Nasal cavity respiratory epithelium epithelial cell of viscerocranial mucosa (primary cell): ENCODE results near the gene PRELP. TPM values are rescaled to one million over a fixed set of nuclear protein-coding genes. Genes with fewer than 3 reads are reported as not detected.

Experiments
- total RNA-seq: library from RNA; depleted of rRNA; stranded (reverse); fragments of >200 nt; gene quantifications from 2 replicates; pipeline ENCODE4 v1.2.3, GENCODE V29; 2014

The PRELP gene
- total RNA-seq, result not detected in 2 replicates

DNA sequence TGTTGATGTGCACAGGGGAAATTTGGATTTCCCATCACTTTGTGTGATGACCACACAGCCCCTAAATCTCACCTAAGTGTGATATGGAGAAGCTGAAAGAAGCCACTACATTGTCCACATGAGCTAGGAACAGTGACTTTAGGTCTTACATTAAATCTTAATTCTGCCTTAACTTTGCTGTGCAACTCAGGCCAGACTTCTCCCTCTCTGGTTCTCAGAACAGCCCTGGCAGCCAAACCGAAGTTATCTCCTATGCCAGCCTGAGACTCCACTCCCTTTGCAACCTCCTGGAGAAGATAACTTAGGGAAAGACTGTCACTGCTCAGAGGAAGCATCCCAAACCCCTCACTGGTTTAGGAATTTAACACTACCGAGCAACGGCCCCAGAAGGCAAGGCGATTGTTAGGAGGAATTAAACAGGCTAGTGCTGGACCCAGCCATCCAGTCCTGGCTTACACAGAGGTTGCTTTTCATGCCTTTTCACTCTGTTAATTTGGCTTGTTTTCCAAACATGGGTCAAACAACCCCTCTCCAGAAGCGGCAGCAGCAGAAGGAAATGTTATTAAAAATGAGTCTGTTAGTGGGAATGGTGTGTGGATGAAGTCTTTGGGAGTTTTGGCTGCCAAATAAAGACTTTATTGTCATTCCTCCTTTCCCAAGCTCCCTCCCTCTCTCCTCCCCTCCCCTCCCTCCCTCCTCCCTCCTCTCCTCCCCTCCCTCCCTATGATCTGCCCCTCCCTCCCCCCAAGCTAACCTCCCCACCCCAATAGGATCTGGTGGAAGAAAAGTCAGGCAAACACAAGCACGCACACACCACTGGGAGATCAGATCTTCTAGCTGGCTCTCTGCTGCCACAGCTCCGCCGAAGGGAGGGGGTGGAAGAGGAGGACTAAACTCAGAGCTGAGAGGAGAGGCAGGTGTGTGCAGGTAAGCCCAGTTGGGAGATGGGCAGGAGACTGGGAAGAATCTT lies at the start of gene PRELP:
PRELP (plus strand) TSS at position 795 of the 970 bp plus-strand sequence. CDS start 7,379 bp downstream, outside the sequence.

DNA sequence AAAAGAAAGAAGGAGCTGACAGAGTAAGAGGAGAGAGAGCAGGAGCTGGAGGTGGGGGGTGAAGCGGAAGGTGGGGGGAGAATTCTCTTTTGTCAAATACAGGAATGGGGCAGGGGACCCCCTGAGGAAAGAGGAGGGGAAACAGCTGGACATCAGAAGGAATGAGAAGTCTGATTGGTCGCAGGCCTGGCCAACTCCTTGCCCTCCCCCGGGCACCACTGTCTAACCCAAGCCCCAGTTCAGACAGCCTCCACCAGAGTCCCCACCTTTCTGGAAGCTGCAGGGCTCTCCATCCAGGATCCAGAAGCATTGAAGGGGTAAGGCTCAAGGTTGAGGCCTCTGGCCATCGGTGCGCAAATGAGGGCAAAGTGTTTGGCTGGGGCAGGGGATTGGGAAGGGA lies 18.3 kb downstream of the PRELP start, which contains the start of gene OPTC:
OPTC (plus strand) TSS at position 253 of the 400 bp plus-strand sequence. CDS start 1,853 bp downstream, outside the sequence.

Other genes with a start within 250 kb of the PRELP start
- gene CHIT1, start 246.1 kb upstream of the PRELP start, total RNA-seq, result under 0.01 TPM in 2 replicates
- 24.6 and 46.8 TPM in 2 replicates for gene BTG2, start 170.3 kb upstream of the PRELP start, total RNA-seq
- gene FMOD, start 124.7 kb upstream of the PRELP start, total RNA-seq, result 0.28 TPM in 1 of 2 replicates, not detected in the other
- gene OPTC, start 18.3 kb downstream of the PRELP start, total RNA-seq, result not detected in 2 replicates
- 46.8 and 194 TPM in 2 replicates for gene ATP2B4, start 151.0 kb downstream of the PRELP start, total RNA-seq